ENCODE measurements around the gene MED26.

The MED26 gene

DNA sequence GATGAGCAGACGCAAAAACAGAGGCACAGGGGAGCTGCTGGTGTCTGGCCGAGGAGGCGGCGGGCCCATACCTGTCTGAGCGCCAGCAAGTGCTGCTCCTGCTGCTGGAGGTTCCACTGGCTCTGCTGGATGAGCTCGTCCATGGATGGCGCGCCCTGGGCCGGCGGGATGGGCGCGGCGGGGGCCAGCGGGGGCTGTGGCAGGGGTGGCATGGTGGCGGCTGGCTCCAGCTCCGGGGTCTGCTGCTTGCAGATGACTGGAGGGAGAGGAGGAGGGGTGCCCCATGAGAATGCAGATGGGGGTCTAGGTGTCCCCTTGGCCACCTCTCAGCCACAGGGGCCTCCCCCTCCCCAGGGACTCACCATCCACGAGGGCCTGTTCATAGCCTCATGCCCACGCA is 92.6 kb downstream of the MED26 start:
- DNase-seq: no peak

DNA sequence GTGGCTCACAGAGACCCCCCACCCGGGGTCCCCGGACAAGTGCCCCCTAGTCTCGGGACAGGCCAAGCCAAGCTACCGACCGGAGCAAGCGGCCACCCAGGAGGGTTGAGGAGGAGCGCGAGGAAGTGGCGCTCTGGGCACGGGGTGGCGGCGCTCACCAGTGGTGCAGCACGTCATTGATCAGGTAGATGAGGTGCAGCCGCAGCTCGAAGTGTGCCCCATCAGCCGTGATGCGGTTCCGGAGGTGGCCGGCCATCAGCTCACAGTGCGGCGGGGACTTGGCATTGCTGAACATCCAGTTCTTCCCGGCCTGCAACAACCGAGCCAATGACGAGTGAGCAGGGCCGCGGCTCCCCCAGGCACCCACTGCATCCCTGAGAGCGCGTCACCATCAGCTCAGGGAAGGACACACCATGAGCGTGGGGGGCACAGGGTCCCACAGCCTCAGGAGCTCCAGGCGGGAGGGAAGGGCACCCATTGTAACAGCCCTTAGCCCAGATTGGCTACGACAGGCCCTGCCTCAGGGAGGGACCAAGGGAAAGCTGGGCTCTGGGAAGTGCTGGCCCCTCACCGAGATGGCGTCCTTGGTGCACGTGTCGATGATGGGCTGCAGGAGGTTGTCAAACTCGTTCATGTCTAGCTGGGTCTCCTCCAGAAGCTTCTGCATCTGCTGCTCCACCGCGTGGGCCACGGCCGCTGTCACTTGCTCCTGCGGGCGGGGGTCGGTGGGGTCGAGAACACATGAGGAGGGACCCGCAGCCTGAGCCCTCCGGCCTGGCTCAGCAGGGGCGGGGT is 95.4 kb downstream of the MED26 start:
- DNase-seq: no peak

DNA sequence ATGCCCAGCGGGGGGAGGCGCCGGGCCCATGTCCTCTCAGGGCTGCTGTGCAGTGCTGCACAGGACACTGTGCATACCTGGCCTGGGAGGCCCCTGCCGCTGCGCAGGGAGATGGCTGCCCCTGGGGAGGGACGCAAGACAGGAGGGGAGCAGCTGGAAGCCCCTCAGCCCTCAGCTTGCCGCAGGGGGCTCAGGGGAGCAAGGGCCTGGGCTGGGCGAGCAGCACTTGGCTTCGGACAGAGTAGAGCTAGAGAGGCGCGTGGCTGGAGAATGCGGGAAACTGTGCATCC is 96.7 kb downstream of the MED26 start:
- no peak for DNase-seq

DNA sequence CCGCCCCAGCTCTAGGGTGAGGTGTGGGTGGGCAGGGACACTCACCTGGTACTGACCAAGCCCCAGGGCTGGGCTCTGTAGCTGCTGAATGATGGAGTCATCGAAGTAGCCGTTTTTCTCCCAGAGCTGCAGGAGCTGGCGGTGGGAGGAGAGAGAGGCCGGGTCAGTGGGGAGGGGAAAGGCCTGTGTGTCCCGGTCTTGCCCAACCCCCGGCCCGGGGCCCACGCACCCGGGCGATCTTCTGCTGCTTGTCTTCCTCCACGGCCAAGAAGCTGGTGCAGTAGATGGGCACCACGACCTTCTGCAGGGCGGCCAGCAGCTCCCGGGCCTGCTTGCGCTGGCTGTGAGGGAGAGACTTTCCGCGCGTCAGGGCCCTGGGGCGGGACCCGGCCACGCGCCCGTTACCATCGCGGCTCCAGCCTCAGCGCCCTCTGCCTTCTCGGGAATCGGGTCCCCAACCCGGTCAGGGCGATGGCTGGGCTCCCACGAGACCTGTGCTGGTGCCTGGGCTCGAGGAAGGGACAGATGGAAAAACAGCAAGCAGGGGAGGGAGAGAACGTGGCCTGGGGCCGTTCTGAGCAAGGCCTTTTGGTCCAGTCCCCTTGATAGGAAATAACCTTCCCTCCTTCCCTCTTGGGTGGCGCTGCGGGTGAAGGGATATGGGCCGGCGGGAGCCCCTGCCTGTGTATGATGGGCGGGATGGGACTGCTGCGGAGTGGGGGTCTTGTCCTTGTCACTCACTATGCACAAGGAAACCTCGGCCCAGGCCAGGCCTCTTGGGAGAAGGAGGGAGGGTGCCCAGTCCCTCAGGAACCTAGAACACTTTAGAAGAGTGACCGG is 97.2 kb downstream of the MED26 start:
- DNase-seq: no peak

DNA sequence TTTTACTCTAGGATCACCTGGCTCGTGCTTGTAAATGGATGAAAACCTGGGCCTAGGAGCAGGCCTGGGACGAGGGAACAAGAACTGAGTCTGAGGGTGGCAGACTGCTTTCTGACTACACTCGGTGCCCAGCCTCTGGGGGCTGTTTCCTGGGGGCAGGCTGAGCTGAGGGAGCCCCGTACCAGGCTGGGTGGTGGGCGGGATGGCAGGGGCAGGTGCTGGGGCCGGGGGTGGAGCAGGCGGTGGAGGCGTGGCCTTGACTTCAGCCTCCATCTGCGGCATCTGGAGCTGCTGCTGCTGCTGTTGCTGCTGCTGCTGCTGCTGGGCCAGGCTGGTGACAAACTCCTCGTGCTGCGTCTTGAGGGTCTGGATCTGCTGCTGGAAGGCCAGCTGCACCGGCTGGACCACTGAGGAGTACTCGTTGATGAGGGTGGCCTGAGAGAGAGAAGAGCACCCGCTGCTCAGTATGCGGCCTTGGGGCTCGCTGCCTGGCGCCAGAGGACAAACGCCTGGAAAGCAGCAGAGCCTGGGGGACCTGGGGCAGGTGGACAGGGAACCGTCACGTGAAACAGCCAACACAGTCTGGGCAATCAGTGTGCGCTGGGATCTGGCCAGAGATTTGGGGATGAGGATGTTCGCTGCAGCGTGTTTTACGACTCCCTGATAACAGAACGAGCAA is 98.4 kb downstream of the MED26 start:
- DNase-seq: no peak

DNA sequence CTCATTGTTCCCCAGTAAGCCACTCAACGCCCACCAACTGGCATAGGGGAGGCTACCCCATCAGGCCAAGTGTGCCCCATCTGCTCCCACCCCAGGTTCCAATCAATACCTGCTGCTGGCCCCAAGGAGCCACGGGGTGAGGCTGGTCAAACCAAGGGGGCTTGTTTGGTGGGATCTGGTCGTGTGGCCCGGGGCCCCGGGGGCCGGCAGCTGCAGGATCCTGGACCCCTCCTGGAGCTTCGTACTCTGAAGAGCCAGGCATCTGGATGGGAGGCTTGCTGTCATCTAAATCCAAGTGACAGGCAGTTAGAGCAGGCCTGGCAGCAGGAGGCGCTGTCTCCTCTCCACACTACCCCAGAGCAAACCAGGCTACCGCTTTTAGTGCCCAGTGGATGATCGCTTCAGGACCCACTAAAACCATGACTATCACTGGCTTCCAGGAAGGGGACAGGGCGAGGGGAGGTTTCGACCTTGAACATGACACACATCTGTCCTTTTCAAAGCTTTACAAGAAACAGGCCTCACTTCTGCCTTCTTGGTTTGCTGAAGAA is 100.0 kb downstream of the MED26 start:
- DNase-seq: peak; percentile 25 to 54 (median 34)

DNA sequence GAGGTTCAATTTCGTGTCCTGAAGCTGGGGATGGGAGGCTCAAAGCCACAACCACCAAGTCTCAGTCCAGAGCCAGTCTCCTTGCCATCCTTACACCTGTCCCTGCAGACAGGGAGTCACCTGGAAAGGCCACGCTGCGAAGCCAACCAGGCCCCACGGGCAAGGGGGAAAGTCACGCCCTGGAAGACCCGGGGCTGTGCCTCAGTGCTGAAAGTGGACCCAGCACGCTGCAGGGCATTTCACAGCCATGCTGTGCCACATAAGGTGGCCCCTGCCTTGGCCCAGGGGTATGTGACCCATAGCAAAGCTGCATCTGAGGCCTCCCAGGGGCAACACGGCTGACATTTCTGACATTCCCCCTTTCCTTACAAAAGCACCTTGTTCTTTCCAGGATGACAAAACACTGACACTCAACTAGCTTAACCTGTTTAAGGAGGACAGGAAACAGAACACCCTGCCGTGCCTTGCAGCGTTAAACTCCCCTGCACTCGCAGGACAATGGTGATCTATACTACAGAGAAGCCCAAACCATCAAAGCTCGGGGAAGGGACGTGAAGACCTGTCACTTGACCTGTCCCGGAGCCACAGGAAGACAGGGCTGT is 100.6 kb downstream of the MED26 start:
- DNase-seq: no peak

DNA sequence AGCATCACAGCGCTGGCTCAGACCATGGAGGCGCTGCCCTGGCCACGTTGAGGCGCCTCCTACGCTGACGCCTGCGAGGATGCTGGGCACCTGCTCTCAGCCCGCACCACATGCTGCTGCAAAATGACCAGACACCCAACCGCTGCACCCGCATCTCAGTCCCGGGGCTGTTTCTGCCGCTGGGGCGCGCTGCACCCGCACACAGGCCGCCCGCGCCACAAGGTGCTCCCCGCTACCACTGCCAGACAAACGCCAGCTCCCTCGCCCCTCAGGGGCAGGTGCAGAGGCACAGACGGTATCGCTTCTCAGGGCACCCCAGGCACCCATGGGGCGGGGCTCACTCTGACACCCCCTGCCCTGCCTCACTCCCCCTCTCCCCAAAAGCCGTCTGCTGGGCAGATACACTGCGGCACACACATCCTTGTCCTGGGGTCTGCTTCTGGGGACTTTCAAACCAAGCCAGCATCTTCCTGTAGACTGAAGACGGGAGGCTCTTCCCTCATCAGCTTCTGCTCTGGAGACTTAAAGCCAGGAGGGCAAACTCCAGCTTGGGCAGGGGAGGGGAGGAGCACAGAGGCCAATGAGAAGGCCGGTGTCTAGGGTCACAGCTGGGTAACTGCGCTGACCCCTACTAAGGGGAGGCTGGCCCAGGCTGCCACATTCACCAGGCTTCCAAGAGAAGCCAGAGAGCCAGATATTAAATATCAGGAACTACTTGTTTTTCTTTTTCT is 102.1 kb downstream of the MED26 start:
- DNase-seq: no peak

DNA sequence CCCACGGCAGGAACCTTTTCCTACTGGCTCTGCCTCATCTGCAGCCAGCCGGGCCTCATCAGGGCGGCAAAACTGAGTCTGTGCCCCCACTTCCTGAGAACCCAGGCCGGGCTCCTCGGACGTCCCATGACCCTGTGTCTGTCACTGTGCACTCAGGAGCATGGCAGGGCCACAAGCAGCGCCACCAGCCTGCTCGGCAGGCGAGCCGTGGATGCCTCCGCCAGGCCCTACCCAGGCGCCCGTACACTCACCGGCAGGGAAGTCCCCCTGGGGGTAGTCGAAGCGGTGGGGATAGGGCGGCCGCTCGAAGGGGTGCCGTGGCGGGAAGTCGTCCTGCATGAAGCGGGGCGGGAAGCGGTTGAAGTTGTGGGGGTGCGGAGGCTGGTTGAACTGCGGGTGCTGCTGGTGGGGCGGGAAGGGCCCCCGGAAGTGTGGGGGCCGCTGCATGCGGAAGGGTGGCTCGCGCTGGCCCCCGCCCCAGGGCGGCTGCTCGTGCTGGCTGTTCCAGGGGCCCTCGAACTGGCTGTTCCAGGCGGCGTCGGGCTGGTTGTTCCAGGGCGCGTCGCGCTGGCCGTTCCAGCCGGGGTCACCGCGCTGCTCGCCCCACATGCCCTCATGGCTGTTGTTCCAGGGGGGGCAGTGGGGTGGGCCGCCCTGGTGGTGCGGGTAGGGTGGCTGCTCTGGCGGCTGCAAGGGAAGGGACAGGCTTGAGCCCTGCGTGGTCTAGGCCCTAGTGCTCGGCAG is 102.8 kb downstream of the MED26 start:
- DNase-seq: no peak
